HG03558 (cell line): ENCODE data around the gene RAPH1.

Source experiments
- ATAC-seq: cut with Tn5 transposase; IDR thresholded peaks from one replicate; pipeline ENCODE4 v1.9.1; 2021; ENCODE audit warnings: moderate number of reproducible peaks; ENCODE audit not compliant: unreplicated experiment; ENCODE audit errors: extremely low read depth

The RAPH1 gene

DNA sequence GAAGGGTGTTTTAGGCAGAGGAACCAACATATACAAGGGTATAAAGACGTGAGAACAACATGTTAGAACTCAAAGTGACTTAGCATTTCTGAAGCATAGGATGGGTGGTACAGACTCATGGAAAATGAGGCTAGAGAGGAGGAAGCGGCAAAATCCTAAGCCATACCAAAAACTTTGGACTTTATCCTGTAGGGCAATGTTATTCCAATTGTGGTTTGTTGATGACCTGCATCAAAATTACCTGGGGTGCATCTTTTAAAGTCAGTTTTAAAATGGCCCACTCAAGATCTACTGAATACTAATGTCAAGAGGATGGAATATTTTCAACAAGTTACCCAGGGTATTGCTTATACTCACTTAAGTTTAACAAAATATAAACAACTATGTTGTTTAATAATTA, 34.8 kb downstream of the RAPH1 start:
- no peak for ATAC-seq

DNA sequence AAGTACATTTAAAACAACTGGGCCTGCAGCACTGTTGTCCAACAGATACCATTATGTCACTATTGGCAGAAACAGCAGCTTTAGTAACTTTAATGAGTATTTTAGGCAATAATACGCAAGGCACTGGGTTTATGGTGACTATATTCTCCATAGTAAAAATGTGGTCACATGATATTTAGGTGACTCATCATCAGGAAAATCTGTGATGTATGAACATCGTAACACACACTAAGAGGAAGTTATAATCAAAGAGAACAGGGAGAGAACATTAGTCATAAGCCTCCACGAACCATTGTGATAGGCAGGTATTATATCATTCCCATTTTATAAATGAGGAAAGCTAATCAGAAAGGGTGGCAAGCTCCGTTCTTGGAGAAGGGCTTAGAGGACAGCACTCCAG, 36.9 kb downstream of the RAPH1 start:
- no peak for ATAC-seq

DNA sequence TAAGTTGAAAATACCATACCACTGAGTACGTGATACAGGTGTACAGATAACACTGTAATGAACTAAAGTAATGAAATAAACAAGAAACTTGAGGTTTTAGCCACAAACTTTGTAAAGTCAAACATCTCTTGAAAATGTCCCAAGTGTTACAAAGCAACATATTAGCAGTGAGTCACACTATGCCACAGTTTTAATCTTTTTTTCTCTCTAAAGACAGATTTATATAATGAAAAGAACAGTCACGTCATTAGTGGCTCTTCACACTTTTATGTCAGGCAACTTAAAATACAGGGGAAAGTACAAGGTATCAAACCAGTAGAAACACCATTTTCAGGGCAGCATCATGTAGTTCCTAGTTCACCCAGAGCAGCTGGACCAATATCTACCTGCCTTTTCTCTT, 42.1 kb downstream of the RAPH1 start:
- ATAC-seq: no peak

DNA sequence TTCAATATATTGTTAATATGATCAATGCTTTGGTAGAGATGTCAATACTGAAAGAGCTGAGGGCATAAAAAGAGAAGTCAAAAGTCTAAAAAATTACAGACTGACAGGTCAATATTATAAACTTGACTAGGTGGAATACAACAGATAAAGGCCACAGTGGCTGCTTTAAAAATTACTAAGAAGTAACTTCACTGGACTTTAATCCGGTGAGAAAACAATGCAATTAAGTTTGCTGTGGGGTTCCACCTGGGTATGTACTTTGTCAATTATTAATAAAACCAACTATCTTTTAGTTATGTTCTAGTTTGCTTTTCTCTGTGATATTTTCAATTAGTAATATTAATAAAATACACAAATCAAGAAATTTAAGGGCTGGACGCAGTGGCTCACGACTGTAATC, 44.7 kb downstream of the RAPH1 start:
- ATAC-seq: no peak

DNA sequence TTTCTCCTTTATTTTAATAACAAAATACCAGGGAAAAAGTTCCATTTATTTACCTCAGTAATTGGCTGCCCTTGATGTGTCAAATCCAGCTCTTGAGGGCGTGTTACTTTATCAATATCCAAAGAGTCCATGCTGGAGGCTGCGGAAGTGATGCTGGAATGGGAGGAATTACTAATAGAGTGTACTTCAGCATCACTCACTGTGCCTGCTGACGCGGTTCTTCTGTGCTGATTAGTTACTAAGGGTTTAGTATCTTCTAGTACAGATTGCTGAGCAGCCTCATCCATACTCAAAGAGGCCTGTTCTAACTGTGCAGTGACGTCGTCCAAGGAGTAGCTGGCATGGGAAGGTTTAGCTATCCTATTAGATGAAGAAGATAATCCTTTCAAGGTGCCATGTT, 45.6 kb downstream of the RAPH1 start:
- ATAC-seq: no peak

DNA sequence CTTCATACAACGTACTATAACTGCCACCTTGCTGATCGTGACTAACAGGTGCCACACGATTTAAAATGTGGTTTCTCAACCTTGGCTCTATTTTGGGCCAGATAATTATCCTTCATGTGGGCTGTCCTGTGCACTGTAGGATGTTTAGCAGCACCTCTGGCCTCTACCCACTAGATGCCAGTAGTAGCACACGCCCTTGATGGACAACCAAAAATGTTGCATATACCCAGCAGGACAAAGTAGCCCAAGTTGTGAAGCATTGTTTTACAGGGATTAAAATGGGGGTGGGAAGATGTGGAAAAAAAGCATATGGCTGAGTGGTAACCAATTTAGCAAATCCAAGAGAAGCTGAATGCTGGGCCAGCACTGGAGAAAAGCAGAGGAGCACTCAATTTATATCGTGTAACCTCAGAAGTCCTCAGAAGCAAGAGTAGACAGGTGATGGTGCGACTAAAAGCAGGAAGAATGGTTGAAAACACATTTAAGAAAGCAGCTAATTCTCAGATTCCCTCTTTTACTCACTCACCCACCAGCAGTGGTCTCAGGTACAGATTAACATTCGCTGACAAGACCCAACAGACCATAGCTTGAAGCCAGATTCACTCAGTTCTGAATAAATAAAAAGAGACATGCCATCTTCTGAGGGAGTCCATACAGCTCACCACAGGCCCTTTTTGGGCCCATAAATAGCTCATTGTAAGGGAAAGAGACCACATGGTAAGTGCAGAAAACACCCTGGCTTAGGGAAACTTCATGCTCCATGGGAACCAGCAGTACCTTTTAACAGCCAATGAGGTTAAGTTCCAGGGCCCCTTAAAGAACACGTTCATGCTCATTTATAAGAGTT, 50.6 kb downstream of the RAPH1 start:
- no peak for ATAC-seq

DNA sequence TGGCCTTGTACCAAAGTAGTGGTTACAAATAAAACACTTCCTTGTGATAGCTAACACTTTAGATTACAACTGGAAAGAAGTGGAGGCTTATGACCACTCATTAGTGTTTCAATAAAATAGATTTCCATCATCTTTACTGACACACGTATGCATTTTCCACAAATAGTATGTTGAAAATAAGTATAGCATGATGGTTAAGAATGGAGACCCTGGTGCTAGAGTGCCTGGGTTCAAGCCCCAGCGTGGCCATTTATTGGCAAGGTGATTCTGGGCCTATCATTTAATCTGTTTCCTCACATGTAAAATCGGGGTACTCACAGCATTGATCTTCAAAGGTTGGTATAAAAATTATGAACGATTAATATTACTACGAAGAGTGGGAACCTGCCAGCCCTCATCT, 54.5 kb downstream of the RAPH1 start:
- no peak for ATAC-seq

DNA sequence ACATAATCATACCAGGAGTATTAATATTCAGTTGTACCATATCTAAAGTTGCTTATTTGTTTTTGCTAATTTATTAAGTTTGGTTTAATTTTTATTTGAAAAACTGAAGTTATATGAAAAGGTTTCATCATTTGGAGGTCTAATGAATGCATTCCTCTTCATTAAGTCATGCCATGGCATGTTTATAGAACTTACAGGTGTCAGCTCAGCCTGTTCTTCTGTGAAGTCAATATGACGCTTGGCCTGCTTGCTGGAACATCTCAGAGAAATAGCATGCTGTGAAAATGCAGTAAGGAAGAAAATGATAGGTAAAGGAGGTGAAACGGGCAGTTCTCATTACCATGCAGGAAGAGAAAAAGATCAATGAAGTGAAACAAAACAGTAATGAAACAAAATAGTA, 58.2 kb downstream of the RAPH1 start:
- no peak for ATAC-seq

DNA sequence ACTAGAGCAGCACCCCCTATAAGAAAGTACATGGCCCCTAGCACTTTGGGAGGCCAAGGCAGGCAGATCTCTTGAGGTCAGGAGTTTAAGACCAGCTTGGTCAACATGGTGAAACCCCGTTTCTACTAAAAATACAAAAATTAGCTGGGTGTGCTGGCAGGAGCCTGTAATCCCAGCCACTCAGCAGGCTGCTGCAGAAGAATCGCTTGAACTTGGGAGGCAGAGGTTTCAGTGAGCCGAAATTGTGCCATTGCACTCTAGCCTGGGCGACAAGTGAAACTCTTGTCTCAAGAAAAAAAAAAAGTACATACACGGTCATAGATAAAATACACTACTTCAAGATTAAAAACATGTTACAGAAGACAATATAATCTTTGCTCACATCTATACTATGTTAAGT, 63.8 kb downstream of the RAPH1 start:
- ATAC-seq: no peak

DNA sequence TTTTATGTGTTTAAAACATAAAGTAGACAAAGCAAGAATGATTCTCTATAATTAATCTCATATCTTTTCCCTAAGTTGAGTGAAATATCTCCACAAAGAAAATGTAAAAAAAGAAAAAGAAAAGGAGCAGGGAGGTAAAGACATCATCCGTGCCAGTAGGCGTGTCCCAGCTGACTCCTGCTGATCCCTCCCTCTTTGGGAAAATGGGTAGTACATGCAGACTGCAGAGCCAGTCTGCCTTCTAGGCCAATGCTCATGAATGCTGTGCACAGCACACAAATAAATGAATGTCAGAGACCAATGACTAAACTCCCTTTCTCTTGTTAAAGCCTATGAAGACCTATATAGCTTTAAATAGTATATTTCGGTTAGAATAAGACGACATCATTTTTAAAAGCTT, 64.7 kb downstream of the RAPH1 start:
- no peak for ATAC-seq

DNA sequence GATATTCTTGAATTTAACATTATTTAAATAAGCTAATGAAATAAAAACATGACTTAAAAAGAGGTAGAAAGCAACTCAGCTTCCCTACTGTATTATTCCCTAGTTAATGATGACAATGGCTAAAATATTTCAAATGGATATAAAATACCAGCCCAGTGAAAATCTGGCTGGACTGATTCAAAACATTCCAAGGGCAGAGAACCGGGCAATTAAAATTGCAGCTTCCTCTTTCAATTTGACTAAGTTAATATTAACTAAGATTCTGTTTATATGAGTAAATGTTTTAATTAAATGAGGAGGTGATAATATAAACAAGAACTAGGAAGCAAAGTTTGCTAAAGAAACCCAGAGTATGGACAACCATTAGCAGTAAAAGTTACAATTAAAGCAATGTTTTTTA, 65.6 kb downstream of the RAPH1 start:
- no peak for ATAC-seq

DNA sequence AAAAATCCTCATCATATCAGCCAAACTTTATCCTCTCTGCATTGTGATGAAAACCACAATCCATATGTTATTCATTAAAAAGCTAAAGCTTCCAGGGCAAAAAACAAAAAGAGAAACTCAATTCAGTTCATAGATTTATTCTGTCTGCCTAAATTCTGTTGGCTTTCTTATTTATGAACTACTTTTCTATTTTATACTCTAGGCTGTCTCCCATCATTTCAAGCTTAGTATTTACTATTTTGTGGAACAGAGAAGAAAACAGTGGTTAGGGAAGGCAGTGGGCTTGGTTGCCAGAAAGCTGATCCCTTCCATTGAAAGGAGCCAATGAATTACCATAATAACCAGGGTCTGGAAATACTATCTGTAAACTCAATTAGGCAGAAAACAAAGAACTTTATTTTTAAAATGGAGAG, 71.8 kb downstream of the RAPH1 start:
- no peak for ATAC-seq

DNA sequence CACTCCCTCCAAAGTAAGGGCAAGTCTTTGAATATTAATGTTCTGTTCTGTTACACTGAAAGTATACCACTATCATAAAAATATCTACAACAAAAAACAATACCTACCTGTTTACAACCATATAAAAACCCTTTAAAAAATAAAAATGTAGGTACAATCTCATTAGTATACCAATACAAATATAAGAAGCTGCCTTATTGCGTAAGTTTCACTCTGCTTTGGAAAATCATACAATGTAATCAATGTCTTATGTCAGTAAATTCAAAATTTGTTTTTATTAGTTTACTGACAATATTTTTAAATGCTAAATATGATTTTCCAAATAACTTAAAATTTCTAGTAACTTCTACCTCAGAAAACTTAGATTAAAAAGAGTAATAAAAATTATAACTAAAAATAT, 72.8 kb downstream of the RAPH1 start:
- ATAC-seq: no peak

DNA sequence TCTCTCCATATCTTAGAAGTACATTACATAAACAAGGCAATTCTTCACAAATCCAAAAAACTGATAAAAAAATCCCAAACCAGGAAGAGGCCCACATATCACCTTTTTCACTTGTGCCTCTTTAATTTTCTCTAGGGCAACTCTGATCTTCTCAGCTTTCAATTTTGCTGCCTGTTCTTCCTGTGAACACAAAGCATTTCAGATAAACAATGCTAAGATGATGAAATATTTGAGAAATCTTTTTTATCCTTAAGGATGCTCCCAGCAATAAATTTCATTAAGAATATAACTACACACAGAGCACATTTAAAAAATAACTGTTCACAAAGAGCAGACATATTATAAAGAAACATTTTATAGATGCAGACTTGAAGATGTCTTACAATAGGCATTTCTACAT, 73.4 kb downstream of the RAPH1 start:
- ATAC-seq: no peak

DNA sequence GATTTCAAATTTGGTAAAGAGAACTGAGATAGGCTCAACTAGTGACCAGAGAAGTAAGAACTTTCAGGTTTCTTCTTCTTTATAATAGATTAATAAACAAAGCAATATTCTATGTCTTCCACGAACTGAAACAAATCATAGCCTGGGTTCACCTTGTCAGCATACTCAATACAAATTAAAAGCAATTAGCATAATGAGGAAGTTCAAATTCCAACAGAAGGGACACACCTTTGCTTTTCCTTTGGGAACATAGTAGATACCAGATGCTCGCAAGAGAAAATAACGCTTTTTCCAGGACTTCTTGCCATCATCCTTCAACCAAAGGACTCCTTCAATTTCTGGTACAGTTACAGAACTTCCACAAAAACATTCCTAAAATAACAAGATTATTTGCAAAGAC, 79.9 kb downstream of the RAPH1 start:
- ATAC-seq: no peak

DNA sequence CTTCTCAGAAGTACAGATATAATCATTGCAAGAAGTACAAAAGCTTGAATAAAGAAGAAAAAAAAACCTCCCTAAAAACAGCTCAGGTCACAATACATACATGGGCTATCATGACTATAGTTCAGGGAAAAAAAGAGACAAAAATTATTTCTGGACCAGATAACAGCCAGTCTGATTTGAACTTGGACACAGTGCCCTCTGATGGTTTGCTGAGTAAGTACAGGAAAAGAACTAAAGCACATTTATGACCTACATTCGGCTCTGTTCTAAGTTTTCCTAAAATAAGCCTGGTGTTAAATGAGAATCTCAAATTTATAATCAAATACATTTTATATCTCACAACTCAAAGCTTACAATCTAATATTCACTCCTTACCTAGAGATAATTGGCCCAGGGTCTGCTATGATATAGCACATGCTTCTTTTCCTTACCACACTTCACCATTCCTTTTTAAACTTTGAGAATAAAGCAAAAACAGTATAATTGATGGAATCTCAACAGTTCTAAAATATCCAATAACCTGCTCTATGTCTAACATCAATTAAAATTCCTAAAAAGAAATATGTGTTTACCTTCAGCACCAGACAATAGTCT, 81.1 kb downstream of the RAPH1 start:
- no peak for ATAC-seq

DNA sequence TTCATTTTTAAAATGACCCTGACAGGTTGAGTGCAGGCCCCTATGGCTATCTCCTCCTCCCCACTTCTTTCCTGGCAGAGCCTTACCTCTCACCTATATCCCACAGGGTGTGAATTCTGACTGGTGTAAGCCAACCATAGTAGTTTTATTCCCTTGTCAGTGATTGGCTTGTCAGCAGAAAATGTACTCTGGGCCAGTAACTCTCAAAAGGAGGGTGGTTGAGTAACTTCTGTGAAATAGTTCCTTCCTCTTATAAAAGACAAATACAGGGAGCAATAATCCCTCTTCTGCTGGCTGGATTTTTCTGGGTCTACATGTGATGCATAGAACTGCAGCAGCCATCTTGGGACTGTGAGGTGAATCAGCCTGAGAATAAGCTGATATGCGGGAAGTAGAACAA, 83.4 kb downstream of the RAPH1 start:
- ATAC-seq: no peak

DNA sequence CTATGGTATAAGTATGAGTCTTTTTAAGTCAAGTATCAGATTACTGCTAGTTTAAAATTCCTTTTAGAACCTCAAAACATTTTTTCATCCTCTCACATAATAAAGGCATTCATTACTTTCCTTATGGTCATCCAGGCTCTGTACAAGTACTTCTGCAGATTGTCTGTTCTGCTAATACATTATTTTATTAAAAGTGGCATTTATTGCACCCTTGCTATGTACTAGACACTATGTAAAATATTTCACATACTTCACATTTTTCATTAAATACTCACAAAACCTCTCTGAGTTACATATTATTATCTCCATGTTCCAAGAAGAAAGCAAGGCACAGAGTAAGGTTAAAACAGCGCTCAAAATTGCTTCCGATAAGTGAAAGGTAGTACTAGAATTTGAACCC, 84.1 kb downstream of the RAPH1 start:
- ATAC-seq: no peak

DNA sequence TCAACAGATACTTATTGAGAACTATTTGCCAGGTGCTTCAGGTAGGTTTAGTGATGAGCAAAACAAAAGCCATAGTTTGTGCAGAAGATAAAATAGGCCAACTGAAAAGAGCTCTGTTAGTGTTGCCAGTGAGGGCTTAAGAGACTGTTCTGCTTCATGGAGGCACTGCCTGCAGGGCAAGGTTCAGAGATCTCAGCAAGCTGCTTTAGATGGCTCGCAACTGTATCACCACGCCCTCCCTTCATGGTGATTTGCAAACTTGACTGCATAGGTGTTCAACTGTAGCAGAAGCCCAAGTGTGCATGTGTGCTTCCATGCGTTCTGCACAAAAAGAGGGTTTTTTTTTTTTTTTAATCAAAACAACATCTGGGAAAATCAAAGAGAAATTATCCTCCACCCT, 84.5 kb downstream of the RAPH1 start:
- ATAC-seq: no peak

DNA sequence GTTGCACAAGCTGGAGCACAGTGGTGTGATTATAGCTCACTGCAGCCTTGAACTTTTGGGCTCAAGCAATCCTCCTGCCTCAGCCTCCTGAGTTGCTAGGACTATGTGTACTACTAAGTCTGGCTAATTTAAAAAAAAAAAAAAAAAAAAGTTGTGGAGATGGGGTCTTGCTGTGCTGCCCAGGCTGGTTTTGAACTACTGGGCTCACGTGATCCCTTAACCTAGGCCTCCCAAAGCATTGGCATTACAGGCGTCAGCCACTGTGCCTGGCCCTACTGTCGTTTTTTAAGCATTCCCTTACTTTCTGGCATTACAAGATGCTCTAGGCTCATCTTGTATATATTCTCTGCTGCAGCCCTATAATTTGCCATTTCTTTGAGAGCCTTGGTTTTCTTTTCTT, 88.3 kb downstream of the RAPH1 start:
- ATAC-seq: no peak

DNA sequence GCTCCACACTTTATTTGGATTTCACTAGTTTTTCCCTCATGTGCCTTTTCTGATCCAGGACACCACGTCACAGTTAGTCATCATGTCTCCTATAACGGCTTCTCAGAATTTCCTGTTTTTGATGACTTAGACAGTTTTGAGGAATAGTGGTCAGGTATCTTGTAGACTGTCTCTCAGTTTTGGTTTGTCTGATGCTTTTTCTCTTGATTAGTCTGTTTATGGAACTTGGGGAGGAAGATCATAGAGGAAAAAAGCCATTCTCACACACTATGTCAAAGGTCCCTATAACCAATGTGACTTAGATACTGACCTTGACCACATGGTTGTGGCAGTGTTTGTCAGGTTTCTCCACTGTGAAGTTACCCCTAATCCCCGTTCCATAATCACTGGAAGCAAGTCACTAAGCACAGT, 89.0 kb downstream of the RAPH1 start:
- ATAC-seq: no peak

DNA sequence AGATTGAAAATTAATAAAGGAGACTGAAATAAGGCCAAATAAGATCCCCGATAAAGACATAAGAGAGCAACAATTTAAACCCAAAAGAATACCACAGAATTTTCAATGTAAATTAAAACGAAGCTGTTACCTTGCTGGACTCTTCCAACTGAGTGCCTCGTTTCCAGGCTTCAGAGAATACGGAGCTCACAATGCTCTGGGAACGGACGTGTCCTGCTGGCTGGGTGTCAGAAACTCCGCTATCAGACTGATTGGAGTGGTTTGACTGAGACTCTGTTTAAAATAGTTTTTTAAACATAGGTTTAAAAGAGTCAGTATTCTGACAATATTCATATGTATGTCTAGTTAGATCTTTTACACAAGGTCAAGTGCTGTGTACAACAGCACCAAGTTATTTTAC, 90.4 kb downstream of the RAPH1 start:
- no peak for ATAC-seq
